Left ventricle myocardium inferior (tissue), 1 donor: ENCODE data around the gene UTY. TPM values are rescaled to one million over a fixed set of nuclear protein-coding genes. Genes with fewer than 3 reads are reported as not detected.

ENCODE experiments used
- DNase-seq: peaks from one replicate; pipeline ENCODE4 v3.0.0-alpha.2; 2020
- H3K27ac ChIP-seq: fragments of 200-600 bp; replicated peaks from 2 replicates; pipeline ENCODE4 v1.8.0; 2021
- H3K27me3 ChIP-seq: fragments of 200-600 bp; 2 replicates; pipeline ENCODE4 v1.8.0; 2021; ENCODE audit warnings: low read depth
- H3K36me3 ChIP-seq: fragments of 200-600 bp; 2 replicates; pipeline ENCODE4 v1.8.0; 2021
- H3K4me1 ChIP-seq: fragments of 200-600 bp; 2 replicates; pipeline ENCODE4 v1.8.0; 2021
- H3K4me3 ChIP-seq: fragments of 200-600 bp; 2 replicates; pipeline ENCODE4 v1.8.0; 2021; ENCODE audit warnings: mild to moderate bottlenecking, moderate library complexity
- H3K9me3 ChIP-seq: fragments of 200-600 bp; replicated peaks from 2 replicates; pipeline ENCODE4 v1.8.0; 2021
- intact Hi-C: fragments of 100-400 bp; cut with micrococcal nuclease; formaldehyde crosslinking; loops from one replicate; pipeline ENCODE4 v1.11.0; 2022
- total RNA-seq: library from RNA; stranded (reverse); fragmentation: NEBNext Ultra II Directional; extraction: Animal tissue kit (Norgen Biotek cat#: 25700); gene quantifications from one replicate; pipeline ENCODE4 v1.2.1, GENCODE V29; 2021
- TF ChIP-seq, protein P1 (sequence below): fragments of 200-600 bp; IDR thresholded peaks from 2 replicates; pipeline ENCODE4 v1.8.0; 2021; ENCODE audit warnings: antibody characterized with exemption, mild to moderate bottlenecking, borderline replicate concordance
- donor health status: DM: no; HTN: yes; CAD: no; lungs with severe emphysema.

Gene UTY
- total RNA-seq, 1 donor from 2014 or later = 10.4 TPM

DNA sequence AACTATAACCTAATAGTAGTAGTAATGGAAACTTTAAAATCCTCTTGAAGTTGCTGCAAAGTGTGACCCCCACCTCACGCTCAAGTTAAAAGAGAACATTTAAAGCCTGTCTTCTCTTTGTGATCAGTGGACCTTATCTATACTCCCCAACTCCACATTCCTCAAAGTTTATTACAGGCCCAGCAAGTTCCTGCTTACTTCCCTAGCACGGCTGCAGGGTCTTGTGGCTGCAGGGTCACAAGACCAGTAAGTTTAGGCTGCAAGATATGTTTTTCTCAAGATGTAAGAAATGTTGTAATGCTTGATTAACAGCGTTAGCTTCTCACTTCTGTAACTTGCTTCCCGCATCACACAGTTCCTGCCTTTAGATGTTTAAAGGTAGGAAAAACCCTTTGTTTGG lies 141.1 kb downstream of the UTY start:
- TF ChIP-seq, protein P1, sequence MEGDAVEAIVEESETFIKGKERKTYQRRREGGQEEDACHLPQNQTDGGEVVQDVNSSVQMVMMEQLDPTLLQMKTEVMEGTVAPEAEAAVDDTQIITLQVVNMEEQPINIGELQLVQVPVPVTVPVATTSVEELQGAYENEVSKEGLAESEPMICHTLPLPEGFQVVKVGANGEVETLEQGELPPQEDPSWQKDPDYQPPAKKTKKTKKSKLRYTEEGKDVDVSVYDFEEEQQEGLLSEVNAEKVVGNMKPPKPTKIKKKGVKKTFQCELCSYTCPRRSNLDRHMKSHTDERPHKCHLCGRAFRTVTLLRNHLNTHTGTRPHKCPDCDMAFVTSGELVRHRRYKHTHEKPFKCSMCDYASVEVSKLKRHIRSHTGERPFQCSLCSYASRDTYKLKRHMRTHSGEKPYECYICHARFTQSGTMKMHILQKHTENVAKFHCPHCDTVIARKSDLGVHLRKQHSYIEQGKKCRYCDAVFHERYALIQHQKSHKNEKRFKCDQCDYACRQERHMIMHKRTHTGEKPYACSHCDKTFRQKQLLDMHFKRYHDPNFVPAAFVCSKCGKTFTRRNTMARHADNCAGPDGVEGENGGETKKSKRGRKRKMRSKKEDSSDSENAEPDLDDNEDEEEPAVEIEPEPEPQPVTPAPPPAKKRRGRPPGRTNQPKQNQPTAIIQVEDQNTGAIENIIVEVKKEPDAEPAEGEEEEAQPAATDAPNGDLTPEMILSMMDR = no peak
- H3K9me3 ChIP-seq = no peaks in the 10 kb centered on the region

DNA sequence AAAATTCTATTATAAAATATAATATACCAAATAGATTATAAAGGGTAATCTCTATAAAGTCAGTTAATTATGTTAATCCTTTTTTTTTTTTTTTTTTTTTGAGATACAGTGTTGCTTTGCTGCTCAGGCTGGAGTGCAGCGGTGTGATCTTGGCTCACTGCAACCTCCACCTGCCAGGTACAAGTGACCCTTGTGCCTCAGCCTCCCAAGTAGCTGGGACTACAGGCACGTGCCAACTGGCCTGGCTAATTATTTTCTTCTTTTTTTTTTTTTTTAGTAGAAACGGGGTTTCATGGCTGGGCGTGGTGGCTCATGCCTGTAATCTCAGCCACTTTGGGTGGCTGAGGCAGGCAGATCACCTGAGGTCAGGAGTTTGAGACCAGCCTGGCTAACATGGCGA lies 141.9 kb downstream of the UTY start:
- intact Hi-C loops = no loop called here
- Histone ChIP-seq H3K27me3 (no peaks in the 10 kb centered on the region), H3K9me3 (no peaks in the 10 kb centered on the region), H3K36me3 (peaks cover 19% of the 10 kb centered on the region), H3K4me1 (peaks cover 15% of the 10 kb centered on the region), H3K4me3 (no peak overlapping the region), H3K27ac (no peak overlapping the region)
- TF ChIP-seq, protein P1 = no peak
- no peak for DNase-seq

More for the DNA sequence above, 141.1 kb downstream of the UTY start:
- Histone ChIP-seq H3K36me3 (peaks cover 19% of the 10 kb centered on the region), H3K27me3 (no peaks in the 10 kb centered on the region), H3K4me3 (no peak overlapping the region), H3K4me1 (peaks cover 15% of the 10 kb centered on the region), H3K27ac (no peak overlapping the region)
- DNase-seq = no peak
- intact Hi-C loops = no loop called here

DNA sequence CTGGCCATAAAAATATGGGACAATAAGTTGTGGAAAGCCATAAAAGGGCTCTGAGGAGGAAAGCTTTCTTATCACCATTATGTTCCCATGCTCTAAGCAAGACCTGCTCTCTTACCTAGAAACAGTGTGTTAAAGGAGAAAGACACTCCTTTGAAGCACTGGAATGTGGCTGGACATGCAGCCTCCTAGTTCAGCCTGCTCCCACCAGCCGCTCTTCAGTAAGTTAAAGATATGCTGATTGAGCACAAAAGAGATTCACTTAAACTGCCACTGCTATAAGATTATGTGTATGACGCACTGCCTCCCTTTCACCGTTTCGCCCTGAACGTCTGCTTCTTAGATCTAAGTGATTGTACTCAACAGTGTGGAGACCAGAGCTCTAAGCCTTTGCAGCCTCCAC lies 146.0 kb downstream of the UTY start:
- Histone ChIP-seq H3K4me3 (no peak overlapping the region), H3K27ac (no peak overlapping the region), H3K9me3 (no peaks in the 10 kb centered on the region), H3K27me3 (no peaks in the 10 kb centered on the region), H3K4me1 (peaks cover 6% of the 10 kb centered on the region), H3K36me3 (peaks cover 19% of the 10 kb centered on the region)
- DNase-seq = no peak
- TF ChIP-seq, protein P1 = no peak
- intact Hi-C loops = no loop called here

DNA sequence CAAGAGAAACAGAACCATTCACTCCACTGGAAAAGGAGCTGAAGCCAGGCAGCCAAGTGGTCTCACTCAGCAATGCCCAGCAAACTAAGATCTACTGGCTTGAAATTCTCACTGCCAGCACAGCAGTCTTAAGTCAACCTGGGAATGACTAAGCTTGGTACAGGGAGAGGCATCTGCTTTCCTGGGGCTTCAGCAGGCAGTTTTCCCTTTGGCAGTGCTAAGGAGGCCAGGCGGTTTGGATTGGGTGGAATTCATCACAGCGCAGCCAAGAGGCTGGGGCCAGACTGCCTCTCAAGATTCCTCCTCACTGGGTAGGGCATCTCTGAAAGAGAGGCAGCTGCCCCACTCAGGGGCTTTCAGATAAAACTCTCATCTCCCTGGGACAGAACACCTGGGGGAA lies 149.2 kb downstream of the UTY start:
- TF ChIP-seq, protein P1 = no peak
- Histone ChIP-seq H3K36me3 (peaks cover 25% of the 10 kb centered on the region), H3K9me3 (no peaks in the 10 kb centered on the region), H3K4me1 (peaks cover 6% of the 10 kb centered on the region), H3K27me3 (no peaks in the 10 kb centered on the region), H3K4me3 (no peak overlapping the region), H3K27ac (no peak overlapping the region)
- intact Hi-C loops = no loop called here
- DNase-seq = no peak

DNA sequence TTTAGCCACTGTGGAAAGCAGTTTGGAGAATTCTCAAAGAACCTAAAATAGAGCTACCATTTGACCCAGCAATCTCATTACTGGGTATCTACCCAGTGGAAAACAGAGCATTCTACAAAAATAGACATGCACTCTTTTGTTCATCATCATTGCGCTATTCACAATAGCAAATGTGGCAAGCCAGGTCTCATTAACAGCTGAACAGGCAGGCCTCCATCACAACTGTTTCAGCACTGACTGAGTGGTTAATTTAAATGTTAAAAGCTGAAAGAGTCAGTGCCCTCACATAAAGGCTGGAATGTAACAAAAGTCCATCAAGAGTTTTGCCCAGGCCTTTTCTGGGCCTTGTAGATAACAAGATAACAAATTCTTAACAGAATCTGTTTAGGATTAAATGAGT lies 166.9 kb downstream of the UTY start:
- H3K9me3 ChIP-seq = no peaks in the 10 kb centered on the region
- DNase-seq = no peak
- peaks cover 6% of the 10 kb centered on the region for H3K36me3 ChIP-seq
- H3K27ac ChIP-seq = no peak overlapping the region
- H3K4me3 ChIP-seq = no peak overlapping the region
- no peaks in the 10 kb centered on the region for H3K27me3 ChIP-seq
- H3K4me1 ChIP-seq = no peaks in the 10 kb centered on the region
- intact Hi-C loops = no loop called here
- TF ChIP-seq, protein P1 = no peak

DNA sequence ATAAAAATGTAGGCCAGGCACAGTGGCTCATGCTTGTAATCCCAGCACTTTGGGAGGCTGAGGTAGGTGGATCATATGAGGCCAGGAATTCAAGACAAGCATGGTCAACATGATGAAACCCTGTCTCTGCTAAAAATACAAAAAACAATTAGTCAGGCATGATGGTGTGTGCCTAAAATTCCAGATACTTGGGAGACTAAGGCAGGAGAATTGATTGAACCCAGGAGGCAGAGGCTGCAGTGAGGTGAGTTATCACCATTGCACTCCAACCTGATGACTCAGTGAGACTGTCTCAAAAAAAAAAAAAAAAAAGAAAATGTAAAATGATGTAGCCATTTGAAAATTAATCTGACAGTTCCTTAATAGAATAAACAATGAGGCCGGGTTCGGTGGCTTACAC lies 171.9 kb downstream of the UTY start:
- TF ChIP-seq, protein P1 = no peak
- no peaks in the 10 kb centered on the region for H3K27me3 ChIP-seq
- no peak overlapping the region for H3K4me3 ChIP-seq
- no peak for DNase-seq
- H3K4me1 ChIP-seq = no peaks in the 10 kb centered on the region
- no peak overlapping the region for H3K27ac ChIP-seq
- H3K9me3 ChIP-seq = no peaks in the 10 kb centered on the region
- H3K36me3 ChIP-seq = no peaks in the 10 kb centered on the region
- intact Hi-C loops = no loop called here
